GM12878 (cell line): ENCODE results near the gene HADH.
A peak's percentile ranks its signal among the peaks of the same experiment; 100 is the strongest.

Experiments used
- CBX3 ChIP-seq: fragments of 200-600 bp; sonication (generic); IDR thresholded peaks from 2 replicates; pipeline ENCODE4 v1.6.1; 2016; ENCODE audit warnings: low read depth, borderline replicate concordance
- HDAC2 ChIP-seq: fragments of 200-600 bp; sonication (generic); IDR thresholded peaks from 2 replicates; pipeline ENCODE4 v1.6.1; 2017
- NR2C2 ChIP-seq: IDR thresholded peaks from 2 replicates; pipeline ENCODE4 v1.6.1; 2011; ENCODE audit warnings: borderline replicate concordance, low read depth; ENCODE audit not compliant: control insufficient read depth, insufficient read length
- TF ChIP-seq, protein P1 (sequence below), 3 experiments: IDR thresholded peaks in 2 of 3; conservative IDR thresholded peaks in 1 of 3; 2 replicates each; pipeline ENCODE4 v1.5.1; 2011; ENCODE audit warnings: low read depth in 3 of 3, low read length in 3 of 3, mild to moderate bottlenecking in 3 of 3, control low read depth in 2 of 3, moderate library complexity in 2 of 3, inconsistent platforms in 1 of 3, mixed read lengths in 1 of 3; ENCODE audit not compliant: control insufficient read depth in 2 of 3, insufficient read depth in 1 of 3; ENCODE audit errors: extremely low read depth in 1 of 3
- TF ChIP-seq, protein P2 (sequence below): fragments of 450-650 bp; formaldehyde crosslinking; IDR thresholded peaks from 2 replicates; pipeline ENCODE4 v1.4.0; 2020; ENCODE audit warnings: mild to moderate bottlenecking, moderate library complexity

DNA sequence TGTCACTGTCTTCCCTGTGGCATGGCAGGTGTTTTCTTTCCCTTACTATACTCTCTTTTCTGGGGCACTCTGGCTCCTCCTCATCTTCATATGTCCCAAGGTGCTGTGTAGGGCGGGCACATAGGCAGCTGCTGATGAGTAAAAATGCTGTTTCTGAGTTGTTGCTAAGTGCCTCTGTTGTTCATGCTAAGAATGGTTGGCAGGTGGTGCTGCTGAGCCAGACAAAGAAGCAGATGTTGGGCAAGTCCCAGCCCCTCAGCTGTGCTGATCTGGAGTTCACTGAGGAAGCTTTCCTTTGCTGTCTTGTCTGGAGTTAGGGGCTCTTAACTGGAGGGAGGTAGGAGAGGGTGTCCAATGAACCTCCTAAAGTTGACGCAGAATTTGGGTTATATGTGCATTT, 40.6 kb downstream of the HADH start:
- TF ChIP-seq, protein P1, sequence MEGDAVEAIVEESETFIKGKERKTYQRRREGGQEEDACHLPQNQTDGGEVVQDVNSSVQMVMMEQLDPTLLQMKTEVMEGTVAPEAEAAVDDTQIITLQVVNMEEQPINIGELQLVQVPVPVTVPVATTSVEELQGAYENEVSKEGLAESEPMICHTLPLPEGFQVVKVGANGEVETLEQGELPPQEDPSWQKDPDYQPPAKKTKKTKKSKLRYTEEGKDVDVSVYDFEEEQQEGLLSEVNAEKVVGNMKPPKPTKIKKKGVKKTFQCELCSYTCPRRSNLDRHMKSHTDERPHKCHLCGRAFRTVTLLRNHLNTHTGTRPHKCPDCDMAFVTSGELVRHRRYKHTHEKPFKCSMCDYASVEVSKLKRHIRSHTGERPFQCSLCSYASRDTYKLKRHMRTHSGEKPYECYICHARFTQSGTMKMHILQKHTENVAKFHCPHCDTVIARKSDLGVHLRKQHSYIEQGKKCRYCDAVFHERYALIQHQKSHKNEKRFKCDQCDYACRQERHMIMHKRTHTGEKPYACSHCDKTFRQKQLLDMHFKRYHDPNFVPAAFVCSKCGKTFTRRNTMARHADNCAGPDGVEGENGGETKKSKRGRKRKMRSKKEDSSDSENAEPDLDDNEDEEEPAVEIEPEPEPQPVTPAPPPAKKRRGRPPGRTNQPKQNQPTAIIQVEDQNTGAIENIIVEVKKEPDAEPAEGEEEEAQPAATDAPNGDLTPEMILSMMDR (IDR thresholded peaks at IDR 0.05 in 2 of 3, conservative IDR thresholded peaks at IDR 0.05 in 1 of 3; ENCODE audit: control insufficient read depth in 2 of 3, extremely low read depth in 1 of 3, insufficient read depth in 1 of 3, low read depth in 3 of 3, low read length in 3 of 3) = peak; percentile 61 to 76 (median 63)
- no peak for TF ChIP-seq HDAC2
- no peak for TF ChIP-seq NR2C2
- TF ChIP-seq, protein P2, sequence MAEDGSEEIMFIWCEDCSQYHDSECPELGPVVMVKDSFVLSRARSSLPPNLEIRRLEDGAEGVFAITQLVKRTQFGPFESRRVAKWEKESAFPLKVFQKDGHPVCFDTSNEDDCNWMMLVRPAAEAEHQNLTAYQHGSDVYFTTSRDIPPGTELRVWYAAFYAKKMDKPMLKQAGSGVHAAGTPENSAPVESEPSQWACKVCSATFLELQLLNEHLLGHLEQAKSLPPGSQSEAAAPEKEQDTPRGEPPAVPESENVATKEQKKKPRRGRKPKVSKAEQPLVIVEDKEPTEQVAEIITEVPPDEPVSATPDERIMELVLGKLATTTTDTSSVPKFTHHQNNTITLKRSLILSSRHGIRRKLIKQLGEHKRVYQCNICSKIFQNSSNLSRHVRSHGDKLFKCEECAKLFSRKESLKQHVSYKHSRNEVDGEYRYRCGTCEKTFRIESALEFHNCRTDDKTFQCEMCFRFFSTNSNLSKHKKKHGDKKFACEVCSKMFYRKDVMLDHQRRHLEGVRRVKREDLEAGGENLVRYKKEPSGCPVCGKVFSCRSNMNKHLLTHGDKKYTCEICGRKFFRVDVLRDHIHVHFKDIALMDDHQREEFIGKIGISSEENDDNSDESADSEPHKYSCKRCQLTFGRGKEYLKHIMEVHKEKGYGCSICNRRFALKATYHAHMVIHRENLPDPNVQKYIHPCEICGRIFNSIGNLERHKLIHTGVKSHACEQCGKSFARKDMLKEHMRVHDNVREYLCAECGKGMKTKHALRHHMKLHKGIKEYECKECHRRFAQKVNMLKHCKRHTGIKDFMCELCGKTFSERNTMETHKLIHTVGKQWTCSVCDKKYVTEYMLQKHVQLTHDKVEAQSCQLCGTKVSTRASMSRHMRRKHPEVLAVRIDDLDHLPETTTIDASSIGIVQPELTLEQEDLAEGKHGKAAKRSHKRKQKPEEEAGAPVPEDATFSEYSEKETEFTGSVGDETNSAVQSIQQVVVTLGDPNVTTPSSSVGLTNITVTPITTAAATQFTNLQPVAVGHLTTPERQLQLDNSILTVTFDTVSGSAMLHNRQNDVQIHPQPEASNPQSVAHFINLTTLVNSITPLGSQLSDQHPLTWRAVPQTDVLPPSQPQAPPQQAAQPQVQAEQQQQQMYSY (CRISPR knock-in tag) = no peak
- TF ChIP-seq CBX3 = no peak
